ENCODE data around the gene CYP19A1.
"Not testable (repeated sequence)": the region's sequence is repeated elsewhere in the genome, so short reads cannot be mapped to it uniquely, and the experiment has no call there.

The CYP19A1 gene

GRCh38 chr15:51307811-51308210 is 30.6 kb downstream of the CYP19A1 start:
- no peak overlapping the region for H3K27ac Mint-ChIP-seq
- no peaks in the 10 kb centered on the region for H3K9me3 Mint-ChIP-seq
- H3K36me3 Mint-ChIP-seq (ENCODE audit: low read depth): no peaks in the 10 kb centered on the region
- no peak for DNase-seq
- H3K27me3 Mint-ChIP-seq: peaks cover 9% of the 10 kb centered on the region
- no peaks in the 10 kb centered on the region for H3K4me1 Mint-ChIP-seq (ENCODE audit: low read depth)
- H3K4me3 Mint-ChIP-seq: no peak overlapping the region

- no peak overlapping the region for H3K27ac Mint-ChIP-seq
- peaks cover 9% of the 10 kb centered on the region for H3K27me3 Mint-ChIP-seq
These were observed 31.1 kb downstream of the CYP19A1 start for GRCh38 chr15:51307325-51307724.

GRCh38 chr15:51303462-51303980 is 34.9 kb downstream of the CYP19A1 start:
- Mint-ChIP-seq H3K4me3 (no peak overlapping the region), H3K4me1 (ENCODE audit: low read depth) (no peaks in the 10 kb centered on the region), H3K27ac (no peak overlapping the region), H3K36me3 (ENCODE audit: low read depth) (no peaks in the 10 kb centered on the region), H3K27me3 (peaks cover 12% of the 10 kb centered on the region), H3K9me3 (no peaks in the 10 kb centered on the region)
- DNase-seq: no peak

More at GRCh38 chr15:51307325-51307724, 31.1 kb downstream of the CYP19A1 start:
- H3K36me3 Mint-ChIP-seq (ENCODE audit: low read depth): no peaks in the 10 kb centered on the region
- H3K9me3 Mint-ChIP-seq: no peaks in the 10 kb centered on the region
- no peak for DNase-seq
- no peak overlapping the region for H3K4me3 Mint-ChIP-seq
- no peaks in the 10 kb centered on the region for H3K4me1 Mint-ChIP-seq (ENCODE audit: low read depth)

DNA sequence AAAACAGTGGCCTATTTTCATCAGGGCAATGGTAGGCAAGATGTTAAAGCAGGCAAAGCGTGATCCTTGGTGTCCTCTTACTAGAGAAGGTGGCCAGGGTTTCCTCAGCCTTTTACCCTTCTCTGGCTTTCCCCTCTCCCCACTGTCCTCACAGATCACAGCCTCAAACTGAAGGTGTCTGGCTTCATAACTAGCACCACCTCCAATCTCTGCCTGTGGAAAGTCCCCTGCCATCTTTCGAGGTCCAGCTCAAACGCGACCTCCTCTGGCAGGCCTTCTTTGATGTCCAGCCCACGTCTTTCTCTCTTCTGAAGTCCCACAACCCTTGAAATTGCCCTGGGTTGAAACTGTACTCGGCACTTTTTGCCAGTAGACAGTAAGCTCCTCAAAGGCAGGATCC is 35.9 kb downstream of the CYP19A1 start:
- H3K27me3 Mint-ChIP-seq: peaks cover 6% of the 10 kb centered on the region
- DNase-seq: no peak
- no peaks in the 10 kb centered on the region for H3K4me1 Mint-ChIP-seq (ENCODE audit: low read depth)
- H3K9me3 Mint-ChIP-seq: no peaks in the 10 kb centered on the region
- H3K27ac Mint-ChIP-seq: no peak overlapping the region
- H3K36me3 Mint-ChIP-seq (ENCODE audit: low read depth): no peaks in the 10 kb centered on the region
- no peak overlapping the region for H3K4me3 Mint-ChIP-seq

- peaks cover 3% of the 10 kb centered on the region for H3K27me3 Mint-ChIP-seq
- H3K27ac Mint-ChIP-seq: no peak overlapping the region
- H3K4me1 Mint-ChIP-seq (ENCODE audit: low read depth): no peaks in the 10 kb centered on the region
- no peaks in the 10 kb centered on the region for H3K36me3 Mint-ChIP-seq (ENCODE audit: low read depth)
- no peaks in the 10 kb centered on the region for H3K9me3 Mint-ChIP-seq
- H3K4me3 Mint-ChIP-seq: no peak overlapping the region
- DNase-seq: no peak
These were observed 39.0 kb downstream of the CYP19A1 start for GRCh38 chr15:51299187-51300015.

- no peak overlapping the region for H3K4me3 Mint-ChIP-seq
- H3K9me3 Mint-ChIP-seq: no peaks in the 10 kb centered on the region
- no peaks in the 10 kb centered on the region for H3K4me1 Mint-ChIP-seq (ENCODE audit: low read depth)
- no peaks in the 10 kb centered on the region for H3K36me3 Mint-ChIP-seq (ENCODE audit: low read depth)
- H3K27ac Mint-ChIP-seq: no peak overlapping the region
- no peak for DNase-seq
- peaks cover 3% of the 10 kb centered on the region for H3K27me3 Mint-ChIP-seq
These were observed 39.8 kb downstream of the CYP19A1 start for GRCh38 chr15:51298620-51299019.

DNA sequence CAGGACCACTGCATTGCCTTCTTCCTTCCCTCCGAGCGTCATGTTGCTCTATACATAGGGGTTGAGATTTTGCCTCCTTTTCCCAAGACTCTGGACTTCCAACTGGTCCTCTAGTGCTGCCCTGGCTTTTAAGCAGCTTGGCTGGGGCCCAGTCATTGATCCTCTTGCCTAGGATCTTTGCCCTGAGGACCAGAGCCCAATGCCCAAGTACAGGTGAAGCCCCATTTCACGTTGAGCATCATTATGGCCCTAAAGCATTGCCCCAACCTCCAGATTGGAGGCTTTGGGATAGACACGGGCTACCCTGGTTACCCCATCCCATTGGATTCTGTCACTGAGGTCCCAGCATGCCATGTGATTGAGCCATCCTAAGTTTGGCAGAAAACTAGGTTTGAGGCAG is 47.7 kb downstream of the CYP19A1 start:
- Mint-ChIP-seq H3K4me3 (no peak overlapping the region), H3K36me3 (ENCODE audit: low read depth) (no peaks in the 10 kb centered on the region), H3K27me3 (peaks cover 11% of the 10 kb centered on the region), H3K9me3 (peaks cover 4% of the 10 kb centered on the region), H3K27ac (no peak overlapping the region), H3K4me1 (ENCODE audit: low read depth) (no peaks in the 10 kb centered on the region)
- DNase-seq: no peak

DNA sequence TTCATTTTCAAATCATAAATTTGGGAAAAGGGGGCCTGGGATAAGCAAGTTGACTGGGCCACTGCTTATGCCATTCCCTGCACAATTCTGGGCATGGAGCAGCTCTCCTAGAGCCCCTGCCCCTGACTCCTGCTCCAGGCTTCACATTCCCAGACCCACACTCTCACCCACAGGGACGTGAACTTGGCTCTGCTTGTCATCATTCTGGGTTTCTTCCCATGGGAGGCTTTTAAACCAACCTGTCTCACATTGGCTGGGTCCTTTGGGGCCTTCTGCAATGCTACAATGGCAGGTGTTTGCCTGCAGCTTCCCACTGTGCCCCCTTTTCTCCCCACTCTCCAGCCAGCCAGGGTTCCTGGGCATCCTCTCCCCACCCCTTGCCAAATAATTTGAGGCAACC is 49.1 kb downstream of the CYP19A1 start:
- no peak for DNase-seq
- Mint-ChIP-seq H3K4me3 (no peak overlapping the region), H3K4me1 (ENCODE audit: low read depth) (no peaks in the 10 kb centered on the region), H3K27ac (no peak overlapping the region), H3K27me3 (peaks cover 11% of the 10 kb centered on the region), H3K36me3 (ENCODE audit: low read depth) (no peaks in the 10 kb centered on the region), H3K9me3 (peaks cover 4% of the 10 kb centered on the region)

- Mint-ChIP-seq H3K27ac (no peak overlapping the region), H3K4me3 (no peak overlapping the region), H3K4me1 (ENCODE audit: low read depth) (no peaks in the 10 kb centered on the region), H3K9me3 (peaks cover 2% of the 10 kb centered on the region), H3K36me3 (ENCODE audit: low read depth) (no peaks in the 10 kb centered on the region), H3K27me3 (peaks cover 11% of the 10 kb centered on the region)
- DNase-seq: no peak
These were observed 50.0 kb downstream of the CYP19A1 start for GRCh38 chr15:51288143-51289065.

GRCh38 chr15:51286816-51287215 is 51.6 kb downstream of the CYP19A1 start:
- Mint-ChIP-seq H3K36me3 (ENCODE audit: low read depth) (no peaks in the 10 kb centered on the region), H3K9me3 (no peaks in the 10 kb centered on the region), H3K4me1 (ENCODE audit: low read depth) (no peaks in the 10 kb centered on the region), H3K27me3 (peaks cover 11% of the 10 kb centered on the region), H3K4me3 (no peak overlapping the region), H3K27ac (no peak overlapping the region)
- DNase-seq: no peak

GRCh38 chr15:51285399-51285798 is 53.0 kb downstream of the CYP19A1 start:
- Mint-ChIP-seq H3K4me1 (ENCODE audit: low read depth) (no peaks in the 10 kb centered on the region), H3K27ac (no peak overlapping the region), H3K4me3 (no peak overlapping the region), H3K27me3 (peaks cover 15% of the 10 kb centered on the region), H3K9me3 (no peaks in the 10 kb centered on the region), H3K36me3 (ENCODE audit: low read depth) (no peaks in the 10 kb centered on the region)
- no peak for DNase-seq

DNA sequence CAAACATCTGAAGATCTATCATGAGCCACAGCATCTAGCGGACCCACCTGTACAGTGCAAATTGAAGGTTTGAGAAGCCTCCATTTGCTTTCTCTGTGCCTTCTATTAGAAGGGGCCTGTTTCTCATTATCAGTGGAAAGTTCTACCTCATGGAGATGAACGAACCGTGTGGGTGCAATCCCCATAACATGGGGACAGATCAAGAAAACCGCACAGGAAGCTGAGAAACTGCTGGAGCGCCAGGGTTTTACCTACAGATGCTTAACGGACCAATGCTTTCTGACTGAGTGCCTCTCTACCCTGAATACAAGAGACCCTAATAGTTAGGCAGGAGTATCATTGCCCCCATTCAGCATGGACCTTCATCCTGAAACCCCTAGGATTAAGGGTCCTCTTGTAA is 53.5 kb downstream of the CYP19A1 start:
- Mint-ChIP-seq H3K9me3 (no peaks in the 10 kb centered on the region), H3K4me3 (no peak overlapping the region), H3K27ac (no peak overlapping the region), H3K27me3 (peaks cover 14% of the 10 kb centered on the region), H3K4me1 (ENCODE audit: low read depth) (no peaks in the 10 kb centered on the region), H3K36me3 (ENCODE audit: low read depth) (no peaks in the 10 kb centered on the region)
- no peak for DNase-seq

DNA sequence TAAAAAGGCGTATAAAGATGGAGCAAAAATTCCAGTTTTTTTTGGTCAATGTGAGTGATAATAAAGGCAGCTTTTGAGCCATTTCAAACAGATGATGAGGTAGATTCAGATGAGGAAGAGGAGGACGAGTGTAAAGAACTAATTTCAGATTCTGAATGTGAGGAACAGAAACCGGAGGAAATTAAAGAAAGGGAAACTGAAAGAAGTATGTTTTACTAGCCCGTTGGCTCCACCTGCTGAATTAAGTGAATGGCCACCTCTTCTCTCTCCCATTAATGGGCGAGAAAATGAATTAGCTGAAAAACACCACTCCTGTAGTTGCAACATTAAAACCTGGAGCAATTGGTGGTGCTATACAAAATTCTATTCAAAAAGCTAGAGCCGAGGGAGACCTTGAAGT is 55.4 kb downstream of the CYP19A1 start:
- H3K27me3 Mint-ChIP-seq: peaks cover 24% of the 10 kb centered on the region
- DNase-seq: no peak
- H3K36me3 Mint-ChIP-seq (ENCODE audit: low read depth): no peaks in the 10 kb centered on the region
- no peak overlapping the region for H3K27ac Mint-ChIP-seq
- no peaks in the 10 kb centered on the region for H3K4me1 Mint-ChIP-seq (ENCODE audit: low read depth)
- H3K9me3 Mint-ChIP-seq: no peaks in the 10 kb centered on the region
- H3K4me3 Mint-ChIP-seq: no peak overlapping the region

DNA sequence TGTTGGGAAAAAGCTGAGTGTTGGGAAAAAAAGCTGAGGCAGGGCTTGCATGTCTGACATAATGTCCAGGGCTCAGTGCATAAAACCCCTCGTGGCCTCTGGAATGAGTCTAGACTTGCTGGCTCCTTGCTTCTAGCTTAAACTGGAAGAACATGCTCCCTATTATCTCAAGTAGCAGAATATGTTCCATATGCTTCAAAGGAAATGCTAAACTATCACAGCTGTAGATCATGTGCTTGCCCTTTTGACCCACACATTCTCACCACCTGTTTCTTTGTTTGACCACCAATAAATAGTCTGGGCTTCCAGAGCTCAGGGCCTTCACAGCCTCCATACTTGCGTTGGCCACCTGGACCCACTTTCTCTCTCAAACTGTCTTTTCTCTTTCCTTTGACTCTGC is 56.2 kb downstream of the CYP19A1 start:
- H3K27ac Mint-ChIP-seq; H3K9me3 Mint-ChIP-seq; H3K4me3 Mint-ChIP-seq; H3K36me3 Mint-ChIP-seq (ENCODE audit: low read depth); DNase-seq; H3K4me1 Mint-ChIP-seq (ENCODE audit: low read depth): not testable (repeated sequence)
- H3K27me3 Mint-ChIP-seq: peaks cover 22% of the 10 kb centered on the region
